ENCODE data around the gene SLC2A4.

Gene SLC2A4

GRCh38 chr17:7295230-7296180, 14.0 kb downstream of the SLC2A4 start:
- DNase-seq (ENCODE audit: extremely low read depth, low read depth): no peak
- TF ChIP-seq CTCF (IDR thresholded peaks at IDR 0.05; ENCODE audit: low read depth, low read length): no peak

- DNase-seq (ENCODE audit: extremely low read depth, low read depth): no peak
- peak; percentile 64 for TF ChIP-seq CTCF (IDR thresholded peaks at IDR 0.05; ENCODE audit: low read depth, low read length)
These were observed 14.8 kb downstream of the SLC2A4 start for GRCh38 chr17:7296189-7296861.

- no peak for TF ChIP-seq CTCF (IDR thresholded peaks at IDR 0.05; ENCODE audit: low read depth, low read length)
- DNase-seq (ENCODE audit: extremely low read depth, low read depth): no peak
These were observed 22.7 kb downstream of the SLC2A4 start for GRCh38 chr17:7304179-7304578.

- DNase-seq (ENCODE audit: extremely low read depth, low read depth): peak; percentile 100
- no peak for TF ChIP-seq CTCF (IDR thresholded peaks at IDR 0.05; ENCODE audit: low read depth, low read length)
These were observed 25.6 kb downstream of the SLC2A4 start, which contains the start of gene EIF5A for GRCh38 chr17:7306911-7307685. TSS of gene EIF5A (plus strand) at chr17:7307628. CDS start at chr17:7309636, 2,008 bp downstream.

GRCh38 chr17:7307686-7308624, 26.4 kb downstream of the SLC2A4 start:
- DNase-seq (ENCODE audit: extremely low read depth, low read depth): no peak
- TF ChIP-seq CTCF (IDR thresholded peaks at IDR 0.05; ENCODE audit: low read depth, low read length): no peak

GRCh38 chr17:7308625-7309433, 27.3 kb downstream of the SLC2A4 start:
- no peak for TF ChIP-seq CTCF (IDR thresholded peaks at IDR 0.05; ENCODE audit: low read depth, low read length)
- DNase-seq (ENCODE audit: extremely low read depth, low read depth): no peak
